Measurements from ENCODE around the gene COQ2. TPM values are rescaled to one million over a fixed set of nuclear protein-coding genes. Genes with fewer than 3 reads are reported as not detected.

The COQ2 gene
- total and polyA plus RNA-seq, 4 donors = 14.1 to 25.2 (median 19.3) TPM

GRCh38 chr4:83318666-83319065 is 34.1 kb upstream of the COQ2 start:
- no CpG with 5 or more reads among the region's 3 CpGs for WGBS (ENCODE audit: insufficient coverage)
- no peak overlapping the region for H3K27ac ChIP-seq (ENCODE audit: low read depth, low read length)
- H3K4me1 ChIP-seq (ENCODE audit: control insufficient read depth, insufficient read depth, low read length) = no peaks in the 10 kb centered on the region
- H3K27me3 ChIP-seq (ENCODE audit: control insufficient read depth, insufficient read depth, low read length) = no peaks in the 10 kb centered on the region
- no peak overlapping the region for H3K4me3 ChIP-seq (ENCODE audit: low read depth, low read length)
- no peaks in the 10 kb centered on the region for H3K36me3 ChIP-seq (ENCODE audit: control insufficient read depth, insufficient read depth, low read length)
- no peaks in the 10 kb centered on the region for H3K9me3 ChIP-seq (ENCODE audit: control insufficient read depth, insufficient read depth, low read length)
- no peak for DNase-seq (ENCODE audit: low read depth in 4 of 6, low spot score in 6 of 6)

- Histone ChIP-seq H3K36me3 (ENCODE audit: control insufficient read depth, insufficient read depth, low read length) (no peaks in the 10 kb centered on the region), H3K4me3 (ENCODE audit: low read depth, low read length) (no peak overlapping the region), H3K27ac (ENCODE audit: low read depth, low read length) (no peak overlapping the region), H3K27me3 (ENCODE audit: control insufficient read depth, insufficient read depth, low read length) (no peaks in the 10 kb centered on the region), H3K4me1 (ENCODE audit: control insufficient read depth, insufficient read depth, low read length) (no peaks in the 10 kb centered on the region), H3K9me3 (ENCODE audit: control insufficient read depth, insufficient read depth, low read length) (no peaks in the 10 kb centered on the region)
- no peak for DNase-seq (ENCODE audit: low read depth in 4 of 6, low spot score in 6 of 6)
- no CpG with 5 or more reads among the region's 4 CpGs for WGBS (ENCODE audit: insufficient coverage)
Observed at GRCh38 chr4:83317671-83318070, 33.1 kb upstream of the COQ2 start.

GRCh38 chr4:83316459-83317165 is 32.0 kb upstream of the COQ2 start:
- H3K4me1 ChIP-seq (ENCODE audit: control insufficient read depth, insufficient read depth, low read length) = no peaks in the 10 kb centered on the region
- WGBS (ENCODE audit: insufficient coverage) = 96% methylated on average over 2 of the region's 13 CpGs
- H3K4me3 ChIP-seq (ENCODE audit: low read depth, low read length) = no peak overlapping the region
- DNase-seq (ENCODE audit: low read depth in 4 of 6, low spot score in 6 of 6) = no peak
- no peaks in the 10 kb centered on the region for H3K27me3 ChIP-seq (ENCODE audit: control insufficient read depth, insufficient read depth, low read length)
- H3K9me3 ChIP-seq (ENCODE audit: control insufficient read depth, insufficient read depth, low read length) = no peaks in the 10 kb centered on the region
- no peaks in the 10 kb centered on the region for H3K36me3 ChIP-seq (ENCODE audit: control insufficient read depth, insufficient read depth, low read length)
- H3K27ac ChIP-seq (ENCODE audit: low read depth, low read length) = no peak overlapping the region

- H3K27me3 ChIP-seq (ENCODE audit: control insufficient read depth, insufficient read depth, low read length) = no peaks in the 10 kb centered on the region
- H3K9me3 ChIP-seq (ENCODE audit: control insufficient read depth, insufficient read depth, low read length) = no peaks in the 10 kb centered on the region
- H3K27ac ChIP-seq (ENCODE audit: low read depth, low read length) = no peak overlapping the region
- H3K4me1 ChIP-seq (ENCODE audit: control insufficient read depth, insufficient read depth, low read length) = no peaks in the 10 kb centered on the region
- no peak for DNase-seq (ENCODE audit: low read depth in 4 of 6, low spot score in 6 of 6)
- 85% methylated on average over 2 of the region's 4 CpGs for WGBS (ENCODE audit: insufficient coverage)
- H3K4me3 ChIP-seq (ENCODE audit: low read depth, low read length) = no peak overlapping the region
- H3K36me3 ChIP-seq (ENCODE audit: control insufficient read depth, insufficient read depth, low read length) = no peaks in the 10 kb centered on the region
Observed at GRCh38 chr4:83315341-83315870, 30.8 kb upstream of the COQ2 start.

- 64% methylated on average over 4 of the region's 4 CpGs for WGBS (ENCODE audit: insufficient coverage)
- H3K27me3 ChIP-seq (ENCODE audit: control insufficient read depth, insufficient read depth, low read length) = no peaks in the 10 kb centered on the region
- H3K36me3 ChIP-seq (ENCODE audit: control insufficient read depth, insufficient read depth, low read length) = no peaks in the 10 kb centered on the region
- DNase-seq (ENCODE audit: low read depth in 4 of 6, low spot score in 6 of 6) = no peak
- no peak overlapping the region for H3K27ac ChIP-seq (ENCODE audit: low read depth, low read length)
- no peaks in the 10 kb centered on the region for H3K9me3 ChIP-seq (ENCODE audit: control insufficient read depth, insufficient read depth, low read length)
- H3K4me1 ChIP-seq (ENCODE audit: control insufficient read depth, insufficient read depth, low read length) = no peaks in the 10 kb centered on the region
- no peak overlapping the region for H3K4me3 ChIP-seq (ENCODE audit: low read depth, low read length)
Observed at GRCh38 chr4:83308672-83309071, 24.1 kb upstream of the COQ2 start.

GRCh38 chr4:83307920-83308319 is 23.3 kb upstream of the COQ2 start:
- no peaks in the 10 kb centered on the region for H3K27me3 ChIP-seq (ENCODE audit: control insufficient read depth, insufficient read depth, low read length)
- no peak for DNase-seq (ENCODE audit: low read depth in 4 of 6, low spot score in 6 of 6)
- no peaks in the 10 kb centered on the region for H3K4me1 ChIP-seq (ENCODE audit: control insufficient read depth, insufficient read depth, low read length)
- WGBS (ENCODE audit: insufficient coverage) = 69% methylated on average over 4 of the region's 7 CpGs
- no peak overlapping the region for H3K4me3 ChIP-seq (ENCODE audit: low read depth, low read length)
- H3K9me3 ChIP-seq (ENCODE audit: control insufficient read depth, insufficient read depth, low read length) = no peaks in the 10 kb centered on the region
- H3K36me3 ChIP-seq (ENCODE audit: control insufficient read depth, insufficient read depth, low read length) = no peaks in the 10 kb centered on the region
- H3K27ac ChIP-seq (ENCODE audit: low read depth, low read length) = no peak overlapping the region

- H3K4me1 ChIP-seq (ENCODE audit: control insufficient read depth, insufficient read depth, low read length) = no peaks in the 10 kb centered on the region
- no peak overlapping the region for H3K4me3 ChIP-seq (ENCODE audit: low read depth, low read length)
- no CpG with 5 or more reads among the region's 2 CpGs for WGBS (ENCODE audit: insufficient coverage)
- DNase-seq (ENCODE audit: low read depth in 4 of 6, low spot score in 6 of 6) = no peak
- H3K9me3 ChIP-seq (ENCODE audit: control insufficient read depth, insufficient read depth, low read length) = no peaks in the 10 kb centered on the region
- H3K27ac ChIP-seq (ENCODE audit: low read depth, low read length) = no peak overlapping the region
- H3K27me3 ChIP-seq (ENCODE audit: control insufficient read depth, insufficient read depth, low read length) = no peaks in the 10 kb centered on the region
- H3K36me3 ChIP-seq (ENCODE audit: control insufficient read depth, insufficient read depth, low read length) = no peaks in the 10 kb centered on the region
Observed at GRCh38 chr4:83305187-83305586, 20.6 kb upstream of the COQ2 start.

GRCh38 chr4:83297548-83298260 is 13.1 kb upstream of the COQ2 start:
- H3K27me3 ChIP-seq (ENCODE audit: control insufficient read depth, insufficient read depth, low read length) = no peaks in the 10 kb centered on the region
- no peaks in the 10 kb centered on the region for H3K36me3 ChIP-seq (ENCODE audit: control insufficient read depth, insufficient read depth, low read length)

GRCh38 chr4:83293305-83294046 is 8.9 kb upstream of the COQ2 start:
- no peaks in the 10 kb centered on the region for H3K9me3 ChIP-seq (ENCODE audit: control insufficient read depth, insufficient read depth, low read length)
- WGBS (ENCODE audit: insufficient coverage) = no CpG with 5 or more reads among the region's 8 CpGs
- no peaks in the 10 kb centered on the region for H3K27me3 ChIP-seq (ENCODE audit: control insufficient read depth, insufficient read depth, low read length)
- DNase-seq (ENCODE audit: low read depth in 4 of 6, low spot score in 6 of 6) = no peak
- no peak overlapping the region for H3K27ac ChIP-seq (ENCODE audit: low read depth, low read length)
- H3K4me1 ChIP-seq (ENCODE audit: control insufficient read depth, insufficient read depth, low read length) = no peaks in the 10 kb centered on the region
- H3K36me3 ChIP-seq (ENCODE audit: control insufficient read depth, insufficient read depth, low read length) = no peaks in the 10 kb centered on the region
- H3K4me3 ChIP-seq (ENCODE audit: low read depth, low read length) = no peak overlapping the region

More at GRCh38 chr4:83297548-83298260, 13.1 kb upstream of the COQ2 start:
- no peak for DNase-seq (ENCODE audit: low read depth in 4 of 6, low spot score in 6 of 6)
- WGBS (ENCODE audit: insufficient coverage) = 100% methylated on average over 1 of the region's 3 CpGs
- Histone ChIP-seq H3K4me1 (ENCODE audit: control insufficient read depth, insufficient read depth, low read length) (no peaks in the 10 kb centered on the region), H3K4me3 (ENCODE audit: low read depth, low read length) (no peak overlapping the region), H3K27ac (ENCODE audit: low read depth, low read length) (no peak overlapping the region), H3K9me3 (ENCODE audit: control insufficient read depth, insufficient read depth, low read length) (no peaks in the 10 kb centered on the region)
